Progenitor cell of endocrine pancreas (in vitro differentiated cells): Measurements from ENCODE around the gene POU3F1. TPM values are rescaled to one million over a fixed set of nuclear protein-coding genes. Genes with fewer than 3 reads are reported as not detected.

Experiments
- DNase-seq: peaks from one replicate; pipeline ENCODE4 v3.0.0; 2021; ENCODE audit warnings: low spot score; ENCODE audit not compliant: unreplicated experiment
- H3K27ac Mint-ChIP-seq: 2 replicates; pipeline ENCODE4 v1.8.0; 2021; ENCODE audit warnings: mild to moderate bottlenecking, moderate library complexity, mixed read lengths
- H3K27me3 Mint-ChIP-seq: 2 replicates; pipeline ENCODE4 v1.8.0; 2021; ENCODE audit warnings: mixed read lengths
- H3K36me3 Mint-ChIP-seq: 2 replicates; pipeline ENCODE4 v1.8.0; 2022; ENCODE audit warnings: mixed read lengths; ENCODE audit not compliant: insufficient read depth
- H3K4me1 Mint-ChIP-seq: 2 replicates; pipeline ENCODE4 v1.8.0; 2021; ENCODE audit warnings: low read depth, mixed read lengths
- H3K4me3 Mint-ChIP-seq: 2 replicates; pipeline ENCODE4 v1.8.0; 2021; ENCODE audit warnings: low read depth, mild to moderate bottlenecking, moderate library complexity, mixed read lengths
- H3K9me3 Mint-ChIP-seq: 2 replicates; pipeline ENCODE4 v1.8.0; 2021; ENCODE audit warnings: low read depth, mixed read lengths
- CTCF ChIP-seq: fragments of 200-600 bp; sonication (generic); IDR thresholded peaks from one replicate; pipeline ENCODE4 v1.5.0; 2021; ENCODE audit warnings: antibody characterized with exemption, mild to moderate bottlenecking; ENCODE audit not compliant: unreplicated experiment
- total RNA-seq: library from RNA; stranded (reverse); gene quantifications from 2 replicates; pipeline ENCODE4 v1.2.1, GENCODE V29; 2021

The POU3F1 gene
- total RNA-seq, 1 donor from 2014 or later: 0.43 TPM

GRCh38 chr1:38047603-38048141 lies 1.1 kb upstream of the POU3F1 start:
- DNase-seq: peak; percentile 37
- peaks cover 76% of the 10 kb centered on the region for H3K27me3 Mint-ChIP-seq
- H3K4me1 Mint-ChIP-seq: peaks cover 1% of the 10 kb centered on the region
- H3K36me3 Mint-ChIP-seq: no peaks in the 10 kb centered on the region
- no peak for TF ChIP-seq CTCF
- no peaks in the 10 kb centered on the region for H3K9me3 Mint-ChIP-seq
- no peak overlapping the region for H3K27ac Mint-ChIP-seq
- H3K4me3 Mint-ChIP-seq: peak overlapping the region; percentile 71

GRCh38 chr1:38046884-38047602 lies 450 bp upstream of the POU3F1 start:
- Mint-ChIP-seq H3K27ac (no peak overlapping the region), H3K36me3 (no peaks in the 10 kb centered on the region), H3K9me3 (no peaks in the 10 kb centered on the region), H3K4me3 (peak overlapping the region; percentile 71), H3K27me3 (peaks cover 76% of the 10 kb centered on the region), H3K4me1 (peaks cover 1% of the 10 kb centered on the region)
- TF ChIP-seq CTCF: no peak
- DNase-seq: peak; percentile 52

GRCh38 chr1:38045401-38046332 lies 926 bp downstream of the POU3F1 start:
- H3K27ac Mint-ChIP-seq: no peak overlapping the region
- H3K27me3 Mint-ChIP-seq: peaks cover 78% of the 10 kb centered on the region
- H3K4me1 Mint-ChIP-seq: peaks cover 1% of the 10 kb centered on the region
- no peaks in the 10 kb centered on the region for H3K9me3 Mint-ChIP-seq
- no peaks in the 10 kb centered on the region for H3K36me3 Mint-ChIP-seq
- peak overlapping the region; percentile 21 for H3K4me3 Mint-ChIP-seq
- no peak for DNase-seq
- TF ChIP-seq CTCF: no peak

DNA sequence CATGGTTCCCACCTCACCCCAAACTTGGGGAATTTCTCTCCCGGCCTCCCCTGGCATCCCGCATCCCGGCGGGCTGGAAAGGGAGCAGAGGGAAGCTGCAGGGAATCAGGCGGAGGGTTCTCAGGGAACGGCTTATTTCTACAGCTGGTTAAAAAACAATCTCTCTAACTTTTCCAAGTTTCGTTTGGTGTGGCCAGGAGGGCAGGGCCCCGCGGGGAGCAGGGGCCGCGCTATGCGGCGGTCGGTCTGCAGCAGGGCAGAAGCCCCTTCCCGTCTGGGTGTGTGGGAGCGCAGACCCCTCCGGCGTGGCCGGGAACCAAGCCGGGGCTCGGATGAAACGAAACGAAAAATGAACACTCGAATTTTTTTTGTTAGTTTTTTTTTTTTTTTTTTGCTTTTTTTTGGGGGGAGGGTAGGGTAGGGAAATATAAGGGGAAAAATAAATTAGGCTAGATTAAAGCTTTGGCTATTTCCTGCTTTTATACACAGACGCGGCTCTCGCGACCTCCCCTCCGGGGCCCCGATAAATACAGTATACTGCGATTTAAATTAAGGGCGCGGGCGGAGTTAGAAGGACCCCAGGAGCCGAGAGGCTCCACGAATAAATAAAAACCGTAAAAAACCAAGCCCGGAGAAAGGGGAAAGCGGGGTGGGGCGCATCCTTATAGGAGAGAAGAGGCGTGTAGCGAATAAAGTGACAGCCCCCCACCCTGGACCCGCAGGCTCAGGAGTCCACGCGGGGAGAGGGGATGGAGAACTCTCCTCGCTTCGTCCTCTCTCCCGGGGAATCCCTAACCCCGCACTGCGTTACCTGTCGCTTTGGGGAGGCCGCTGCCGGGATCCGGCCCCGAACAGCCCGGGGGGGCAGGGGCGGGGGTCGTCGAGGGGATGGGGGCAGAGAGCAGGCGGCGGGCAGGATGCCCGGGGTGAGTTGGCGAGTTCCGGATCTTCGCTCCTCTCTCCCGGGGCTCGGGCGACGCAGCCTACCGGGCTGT lies 2.1 kb downstream of the POU3F1 start:
- H3K36me3 Mint-ChIP-seq: no peaks in the 10 kb centered on the region
- TF ChIP-seq CTCF: no peak
- peak overlapping the region; percentile 53 for H3K4me3 Mint-ChIP-seq
- no peak for DNase-seq
- H3K9me3 Mint-ChIP-seq: no peaks in the 10 kb centered on the region
- peaks cover 1% of the 10 kb centered on the region for H3K4me1 Mint-ChIP-seq
- H3K27me3 Mint-ChIP-seq: peaks cover 76% of the 10 kb centered on the region
- no peak overlapping the region for H3K27ac Mint-ChIP-seq
